ENCODE data around the gene SNRPA1. TPM values are rescaled to one million over a fixed set of nuclear protein-coding genes. Genes with fewer than 3 reads are reported as not detected.

The SNRPA1 gene
- total and polyA plus RNA-seq, 4 donors = 34.5 to 57.7 (median 51.3) TPM

- no peak for TF ChIP-seq CTCF (IDR thresholded peaks at IDR 0.05; ENCODE audit: control extremely low read depth, extremely low read depth)
- Histone ChIP-seq H3K27ac (ENCODE audit: low read depth in 1 of 2, low read length in 1 of 2) (no peak overlapping the region), H3K4me1 (ENCODE audit: control insufficient read depth in 5 of 5, insufficient read depth in 5 of 5, low read length in 5 of 5) (peaks cover 0 to 16% (median 0%) of the 10 kb centered on the region in 5 donors), H3K36me3 (ENCODE audit: control insufficient read depth in 4 of 4, insufficient read depth in 4 of 4, low read length in 4 of 4) (peaks cover 0 to 5% (median 0%) of the 10 kb centered on the region in 4 donors), H3K9ac (ENCODE audit: insufficient read depth in 1 of 2, low read length in 2 of 2) (no peak overlapping the region), H3K9me3 (ENCODE audit: control insufficient read depth in 4 of 4, insufficient read depth in 3 of 4, low read length in 3 of 4) (no peaks in the 10 kb centered on the region), H3K27me3 (ENCODE audit: control insufficient read depth in 3 of 3, insufficient read depth in 3 of 3, low read length in 2 of 3) (no peaks in the 10 kb centered on the region), H3K4me3 (no peak overlapping the region)
- 79 to 90% methylated on average over 20 of the region's 20 CpGs for WGBS, 2 donors
- DNase-seq (no peak), ATAC-seq (ENCODE audit: insufficient read depth, low FRiP score) (no peak)
Observed at GRCh38 chr15:101318147-101318819, 23.2 kb upstream of the SNRPA1 start.

DNA sequence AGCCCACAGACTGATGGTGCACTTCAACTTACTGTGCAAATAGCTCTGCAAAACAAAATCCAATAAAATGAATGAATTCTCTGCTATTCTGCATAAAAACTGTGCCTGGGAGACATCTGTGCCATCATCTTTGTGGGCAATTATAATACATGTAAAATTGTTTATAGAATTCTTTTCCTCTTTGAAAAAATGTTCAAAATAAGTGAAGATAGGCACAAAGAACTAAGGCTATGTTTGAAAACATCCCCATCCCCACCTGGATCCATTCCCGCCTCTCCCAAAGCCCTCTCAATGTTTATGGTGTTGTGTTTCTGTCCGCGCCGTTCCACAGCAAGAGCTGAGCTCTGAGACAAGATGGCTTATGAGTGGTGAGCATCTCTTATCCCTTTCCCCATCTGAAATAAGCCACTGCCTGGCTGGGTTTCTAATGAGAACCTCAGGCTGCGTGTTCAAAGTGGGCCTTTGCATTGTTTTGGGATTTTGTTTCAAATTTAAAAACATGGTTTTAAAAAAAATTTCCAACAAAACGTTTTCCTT lies 22.4 kb upstream of the SNRPA1 start:
- no peak for TF ChIP-seq CTCF (IDR thresholded peaks at IDR 0.05; ENCODE audit: control extremely low read depth, extremely low read depth)

DNA sequence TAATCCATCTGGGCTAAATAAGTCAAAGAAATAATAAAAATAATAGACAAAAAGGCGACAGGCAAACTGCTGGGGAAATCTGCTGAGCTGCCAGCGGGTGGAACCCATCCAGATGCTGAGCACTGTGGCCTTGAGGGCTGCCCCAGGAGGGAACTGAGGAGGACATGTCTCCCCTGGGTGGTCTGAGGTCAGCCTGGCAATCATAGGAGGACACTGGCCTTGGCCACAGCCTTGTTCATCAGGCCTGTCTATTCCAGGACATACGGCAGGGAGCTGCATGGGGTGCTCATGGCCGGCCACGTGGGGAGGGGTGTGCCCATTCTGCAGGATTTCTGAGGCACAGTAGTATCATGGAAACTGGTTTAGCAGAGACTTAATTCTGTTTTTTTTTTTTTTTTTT lies 21.5 kb upstream of the SNRPA1 start:
- H3K4me3 ChIP-seq = no peak overlapping the region
- H3K27me3 ChIP-seq (ENCODE audit: control insufficient read depth in 3 of 3, insufficient read depth in 3 of 3, low read length in 2 of 3) = no peaks in the 10 kb centered on the region
- peaks cover 0 to 5% (median 0%) of the 10 kb centered on the region in 4 donors for H3K36me3 ChIP-seq (ENCODE audit: control insufficient read depth in 4 of 4, insufficient read depth in 4 of 4, low read length in 4 of 4)
- H3K4me1 ChIP-seq (ENCODE audit: control insufficient read depth in 5 of 5, insufficient read depth in 5 of 5, low read length in 5 of 5) = peaks cover 0 to 16% (median 0%) of the 10 kb centered on the region in 5 donors
- WGBS, 2 donors = 89 to 93% methylated on average over 5 of the region's 5 CpGs
- no peak for ATAC-seq (ENCODE audit: insufficient read depth, low FRiP score)
- H3K9me3 ChIP-seq (ENCODE audit: control insufficient read depth in 4 of 4, insufficient read depth in 3 of 4, low read length in 3 of 4) = no peaks in the 10 kb centered on the region
- no peak overlapping the region for H3K27ac ChIP-seq (ENCODE audit: low read depth in 1 of 2, low read length in 1 of 2)
- TF ChIP-seq CTCF (IDR thresholded peaks at IDR 0.05; ENCODE audit: control extremely low read depth, extremely low read depth) = no peak
- H3K9ac ChIP-seq (ENCODE audit: insufficient read depth in 1 of 2, low read length in 2 of 2) = no peak overlapping the region
- no peak for DNase-seq

More for the DNA sequence above, 22.4 kb upstream of the SNRPA1 start:
- H3K36me3 ChIP-seq (ENCODE audit: control insufficient read depth in 4 of 4, insufficient read depth in 4 of 4, low read length in 4 of 4) = peaks cover 0 to 5% (median 0%) of the 10 kb centered on the region in 4 donors
- H3K9me3 ChIP-seq (ENCODE audit: control insufficient read depth in 4 of 4, insufficient read depth in 3 of 4, low read length in 3 of 4) = no peaks in the 10 kb centered on the region
- no peak overlapping the region for H3K9ac ChIP-seq (ENCODE audit: insufficient read depth in 1 of 2, low read length in 2 of 2)
- no peak overlapping the region for H3K4me3 ChIP-seq
- DNase-seq (no peak), ATAC-seq (ENCODE audit: insufficient read depth, low FRiP score) (no peak)
- no peak overlapping the region for H3K27ac ChIP-seq (ENCODE audit: low read depth in 1 of 2, low read length in 1 of 2)
- H3K27me3 ChIP-seq (ENCODE audit: control insufficient read depth in 3 of 3, insufficient read depth in 3 of 3, low read length in 2 of 3) = no peaks in the 10 kb centered on the region
- H3K4me1 ChIP-seq (ENCODE audit: control insufficient read depth in 5 of 5, insufficient read depth in 5 of 5, low read length in 5 of 5) = peaks cover 0 to 16% (median 0%) of the 10 kb centered on the region in 5 donors
- 91 to 93% methylated on average over 6 of the region's 6 CpGs for WGBS, 2 donors

Measured in lung (tissue), 12 donors.